Stomach smooth muscle (tissue), 2 donors: ENCODE measurements around the gene CPAMD8.
A peak's percentile ranks its signal among the peaks of the same experiment; 100 is the strongest.

Experiments used
- H3K27ac ChIP-seq: one replicate; pipeline ENCODE4 v1.7.0; 2013; ENCODE audit warnings: mild to moderate bottlenecking, low read length, inconsistent platforms
- H3K27me3 ChIP-seq, 2 donors: one replicate each; pipeline ENCODE4 v1.7.0; 2013; ENCODE audit warnings: low read length in 2 of 2; ENCODE audit not compliant: insufficient read depth in 2 of 2, control insufficient read depth in 1 of 2
- H3K36me3 ChIP-seq, 2 donors: one replicate each; pipeline ENCODE4 v1.7.0; 2013; ENCODE audit warnings: low read length in 2 of 2; ENCODE audit not compliant: control insufficient read depth in 2 of 2, insufficient read depth in 2 of 2
- H3K4me1 ChIP-seq: one replicate; pipeline ENCODE4 v1.7.0; 2013; ENCODE audit warnings: low read length; ENCODE audit not compliant: control insufficient read depth, insufficient read depth
- H3K4me3 ChIP-seq, 2 donors: one replicate each; pipeline ENCODE4 v1.7.0; 2013; ENCODE audit warnings: low read length in 2 of 2
- H3K9ac ChIP-seq, 2 donors: one replicate each; pipeline ENCODE4 v1.7.0; 2013; ENCODE audit warnings: low read length in 2 of 2, mild to moderate bottlenecking in 1 of 2
- H3K9me3 ChIP-seq, 2 donors: one replicate each; pipeline ENCODE4 v1.7.0; 2013; ENCODE audit warnings: low read length in 2 of 2; ENCODE audit not compliant: control insufficient read depth in 2 of 2
- donor health status: healthy.
- donor health status: Pancreatic carcinoma.

CPAMD8 gene

GRCh38 chr19:16902545-16902944 is 124.1 kb downstream of the CPAMD8 start:
- Histone ChIP-seq H3K27ac (no peak overlapping the region), H3K27me3 (peaks cover 2 to 5% of the 10 kb centered on the region in 2 donors), H3K4me1 (peaks cover 3% of the 10 kb centered on the region), H3K9ac (no peak overlapping the region), H3K36me3 (no peaks in the 10 kb centered on the region), H3K4me3 (no peak overlapping the region), H3K9me3 (no peaks in the 10 kb centered on the region)

GRCh38 chr19:16901491-16902175 is 125.0 kb downstream of the CPAMD8 start:
- no peak overlapping the region for H3K4me3 ChIP-seq
- no peaks in the 10 kb centered on the region for H3K36me3 ChIP-seq
- H3K4me1 ChIP-seq = peaks cover 6% of the 10 kb centered on the region
- H3K27ac ChIP-seq = no peak overlapping the region
- no peak overlapping the region for H3K9ac ChIP-seq
- no peaks in the 10 kb centered on the region for H3K9me3 ChIP-seq
- peaks cover 2 to 7% of the 10 kb centered on the region in 2 donors for H3K27me3 ChIP-seq

DNA sequence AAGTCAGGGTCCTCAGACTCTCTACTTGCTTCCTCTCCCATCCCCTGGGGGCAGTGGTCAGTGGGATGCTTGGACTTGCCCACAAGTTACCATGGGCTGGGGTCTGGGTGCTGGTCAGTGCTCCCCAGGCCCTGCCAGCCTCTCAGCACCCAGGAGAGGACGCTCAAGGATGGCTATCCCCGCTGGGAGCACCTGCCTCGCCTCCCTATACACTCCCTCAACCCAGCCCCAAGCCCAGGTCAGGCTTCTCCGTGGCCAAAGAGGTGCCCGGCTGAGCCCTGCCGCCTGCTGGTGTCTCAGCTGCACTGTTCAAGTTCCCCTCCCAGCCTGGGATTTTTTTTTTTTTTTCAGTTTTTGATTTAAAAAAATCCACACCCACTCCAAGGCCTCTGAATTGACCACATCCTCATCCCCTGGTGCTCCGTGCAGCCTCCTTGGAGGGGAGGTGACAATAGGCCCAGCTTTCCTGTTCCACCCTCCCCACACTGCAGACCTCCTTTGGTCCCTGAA is 127.0 kb downstream of the CPAMD8 start:
- Histone ChIP-seq H3K9ac (no peak overlapping the region), H3K4me1 (peaks cover 13% of the 10 kb centered on the region), H3K27me3 (peaks cover 2 to 16% of the 10 kb centered on the region in 2 donors), H3K36me3 (no peaks in the 10 kb centered on the region), H3K27ac (no peak overlapping the region), H3K4me3 (no peak overlapping the region), H3K9me3 (no peaks in the 10 kb centered on the region)

DNA sequence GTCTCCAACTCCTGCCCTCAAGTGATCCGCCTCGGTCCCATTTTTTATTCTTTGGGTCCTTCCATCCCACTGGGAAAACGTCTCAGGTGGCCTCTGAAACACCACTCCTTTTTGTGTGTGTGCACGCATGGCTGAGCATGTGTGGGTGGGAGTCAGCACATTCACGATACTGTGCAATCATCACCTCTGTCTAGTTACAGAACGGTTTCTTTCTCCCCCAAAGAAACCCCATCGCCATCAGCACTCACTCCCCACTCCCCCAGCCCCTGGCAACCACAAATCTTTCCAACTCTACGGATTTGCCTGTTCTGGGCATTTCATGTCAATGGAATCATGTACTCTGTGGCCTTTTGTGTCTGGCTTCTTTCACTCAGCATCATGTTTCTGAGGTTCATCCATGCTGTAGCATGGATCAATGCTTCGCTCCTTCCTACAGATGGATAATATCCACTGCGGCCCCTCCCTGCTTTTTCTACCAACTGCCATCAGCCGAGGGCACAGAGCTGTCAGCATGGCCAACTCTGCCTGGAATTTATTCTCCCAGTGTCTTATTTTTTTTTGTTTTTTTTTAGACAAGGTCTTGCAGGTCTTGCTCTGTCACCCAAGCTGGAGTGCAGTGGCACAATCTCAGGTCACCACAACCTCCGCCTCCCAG is 128.1 kb downstream of the CPAMD8 start:
- Histone ChIP-seq H3K27me3 (peaks cover 2 to 21% of the 10 kb centered on the region in 2 donors), H3K9ac (no peak overlapping the region), H3K36me3 (no peaks in the 10 kb centered on the region), H3K4me1 (peaks cover 13% of the 10 kb centered on the region), H3K27ac (no peak overlapping the region), H3K4me3 (no peak overlapping the region), H3K9me3 (no peaks in the 10 kb centered on the region)

GRCh38 chr19:16897856-16898161 is 128.8 kb downstream of the CPAMD8 start:
- Histone ChIP-seq H3K27ac (peak overlapping the region; percentile 53), H3K4me3 (peak overlapping the region; percentile 51 to 72), H3K9ac (no peak overlapping the region), H3K4me1 (peaks cover 13% of the 10 kb centered on the region), H3K9me3 (no peaks in the 10 kb centered on the region), H3K36me3 (no peaks in the 10 kb centered on the region), H3K27me3 (peaks cover 2 to 21% of the 10 kb centered on the region in 2 donors)

DNA sequence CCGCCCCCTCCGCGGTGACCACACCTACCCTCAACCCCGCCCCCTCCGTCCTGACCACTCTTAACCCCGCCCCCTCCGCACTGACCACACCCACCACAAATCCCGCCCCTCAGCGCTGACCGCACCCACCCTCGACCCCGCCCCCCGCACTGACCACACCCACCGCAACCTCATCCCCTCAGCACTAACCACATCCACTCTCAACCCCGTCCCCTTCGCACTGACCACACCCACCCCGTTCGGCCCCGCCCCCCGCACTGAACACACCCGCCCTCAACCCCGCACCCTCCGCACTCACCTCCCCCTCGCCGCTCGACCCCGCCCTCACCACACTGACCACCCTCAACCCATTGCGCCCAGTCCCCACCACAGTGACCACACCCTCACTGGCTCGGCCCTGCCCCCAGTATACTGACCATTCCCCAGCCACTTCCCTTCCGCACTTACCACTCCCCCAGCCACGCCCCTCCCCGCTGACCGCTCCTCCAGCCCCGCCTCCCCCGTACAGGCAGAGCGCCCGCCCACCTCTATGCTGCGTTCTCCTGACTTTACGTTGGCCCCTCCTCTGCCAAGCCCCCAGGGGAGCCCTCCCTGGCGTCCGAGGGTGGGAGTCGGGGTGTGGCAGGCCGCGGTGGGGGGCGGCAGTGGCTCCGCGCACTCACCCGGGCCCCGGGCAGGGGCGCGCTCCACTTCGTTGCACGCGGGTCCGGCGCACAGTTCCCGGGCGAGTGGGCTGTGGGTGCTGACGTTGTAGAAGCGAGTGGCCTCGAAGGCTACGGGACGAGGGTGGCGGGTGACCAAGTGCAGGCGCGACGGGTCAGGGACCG is 129.4 kb downstream of the CPAMD8 start:
- H3K4me1 ChIP-seq = peaks cover 13% of the 10 kb centered on the region
- H3K27ac ChIP-seq = peak overlapping the region; percentile 53
- peak overlapping the region; percentile 51 to 72 for H3K4me3 ChIP-seq
- no peak overlapping the region for H3K9ac ChIP-seq
- no peaks in the 10 kb centered on the region for H3K36me3 ChIP-seq
- H3K9me3 ChIP-seq = no peaks in the 10 kb centered on the region
- peaks cover 0 to 21% of the 10 kb centered on the region in 2 donors for H3K27me3 ChIP-seq

GRCh38 chr19:16896146-16897028 is 130.2 kb downstream of the CPAMD8 start:
- H3K9ac ChIP-seq = no peak overlapping the region
- no peaks in the 10 kb centered on the region for H3K9me3 ChIP-seq
- H3K27me3 ChIP-seq = peaks cover 0 to 21% of the 10 kb centered on the region in 2 donors
- no peaks in the 10 kb centered on the region for H3K36me3 ChIP-seq
- H3K4me3 ChIP-seq = peak overlapping the region; percentile 49 to 64
- H3K27ac ChIP-seq = no peak overlapping the region
- H3K4me1 ChIP-seq = peaks cover 13% of the 10 kb centered on the region

DNA sequence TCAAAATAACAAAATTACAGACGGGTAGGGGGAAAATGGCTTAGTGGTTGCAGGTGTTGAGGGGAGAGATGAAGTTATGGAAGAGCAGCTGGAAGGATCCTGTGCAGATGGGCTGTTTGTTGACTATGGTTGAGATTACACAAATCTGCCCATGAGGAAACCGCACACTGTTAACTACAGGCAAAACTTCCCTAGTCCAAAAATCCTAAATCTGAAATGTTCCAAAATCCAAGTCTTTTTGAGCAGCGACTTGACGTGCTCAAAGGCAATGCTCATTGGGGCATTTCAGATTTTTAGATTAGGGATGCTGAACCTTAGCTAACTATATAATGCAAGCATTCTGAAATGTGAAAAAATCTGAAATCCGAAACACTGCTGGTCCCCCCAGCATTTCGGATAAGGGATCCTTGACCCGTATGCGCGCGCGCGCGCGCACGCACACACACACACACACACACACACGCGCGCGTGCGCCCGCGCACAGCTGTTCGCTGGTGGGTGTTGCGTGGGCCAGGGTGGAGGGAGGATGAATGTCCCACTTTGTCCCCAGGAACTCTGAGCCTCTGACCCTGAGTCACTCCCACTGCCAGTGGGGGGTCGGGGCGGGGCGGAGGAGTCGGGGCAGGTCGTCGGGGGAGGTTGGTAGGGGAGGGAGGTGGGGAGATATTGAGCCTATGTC is 131.0 kb downstream of the CPAMD8 start:
- Histone ChIP-seq H3K36me3 (no peaks in the 10 kb centered on the region), H3K9ac (no peak overlapping the region), H3K27ac (no peak overlapping the region), H3K4me3 (peak overlapping the region in 1 of 2 donors; percentile 64), H3K9me3 (no peaks in the 10 kb centered on the region), H3K4me1 (peaks cover 13% of the 10 kb centered on the region), H3K27me3 (peaks cover 0 to 21% of the 10 kb centered on the region in 2 donors)

DNA sequence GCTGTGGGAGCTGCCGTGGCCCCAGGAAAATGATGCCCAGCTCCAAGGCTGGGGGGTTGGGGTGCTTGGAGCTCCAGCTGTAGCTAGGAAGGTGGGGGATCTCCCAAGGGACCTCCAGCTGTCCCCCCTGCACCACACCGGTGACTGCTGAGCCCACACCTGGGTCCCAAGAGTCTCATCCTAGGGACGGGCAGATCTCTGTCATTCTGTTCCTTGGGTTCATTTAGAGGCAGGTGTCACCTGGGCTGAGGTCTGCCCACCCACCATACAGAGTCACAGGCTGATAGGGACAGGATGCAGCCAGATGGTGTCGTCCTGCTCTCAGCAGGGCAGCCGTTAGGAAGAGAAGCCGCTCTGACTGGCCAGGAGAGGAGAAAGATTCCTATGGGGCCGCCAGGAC is 132.5 kb downstream of the CPAMD8 start:
- Histone ChIP-seq H3K9ac (no peak overlapping the region), H3K9me3 (no peaks in the 10 kb centered on the region), H3K27ac (no peak overlapping the region), H3K4me3 (no peak overlapping the region), H3K27me3 (peaks cover 0 to 26% of the 10 kb centered on the region in 2 donors), H3K36me3 (no peaks in the 10 kb centered on the region), H3K4me1 (peaks cover 17% of the 10 kb centered on the region)

GRCh38 chr19:16893686-16893989 is 133.0 kb downstream of the CPAMD8 start:
- Histone ChIP-seq H3K27ac (no peak overlapping the region), H3K9me3 (no peaks in the 10 kb centered on the region), H3K9ac (no peak overlapping the region), H3K36me3 (no peaks in the 10 kb centered on the region), H3K4me1 (peaks cover 21% of the 10 kb centered on the region), H3K27me3 (peaks cover 4 to 29% of the 10 kb centered on the region in 2 donors), H3K4me3 (no peak overlapping the region)
